ENCODE data around the gene HDGFL3. TPM values are rescaled to one million over a fixed set of nuclear protein-coding genes. Genes with fewer than 3 reads are reported as not detected.
"Not testable (repeated sequence)": the region's sequence is repeated elsewhere in the genome, so short reads cannot be mapped to it uniquely, and the experiment has no call there.

The HDGFL3 gene
- 10 to 100 TPM; 13.7 to 14.1 TPM for total RNA-seq

- Mint-ChIP-seq H3K36me3 (peaks cover 2% of the 10 kb centered on the region), H3K4me3 (peak within 1 kb of the TSS; percentile 81), H3K4me1 (peaks cover 6% of the 10 kb centered on the region), H3K9me3 (peaks cover 2% of the 10 kb centered on the region), H3K27ac (peak within 1 kb of the TSS; percentile 79), H3K27me3 (peaks cover 36% of the 10 kb centered on the region)
- DNase-seq: peak; percentile 57
Observed at GRCh38 chr15:83207660-83208366, at the start of gene HDGFL3. TSS of gene HDGFL3 (minus strand) at chr15:83207823. CDS start at chr15:83207414, 409 bp downstream.

DNA sequence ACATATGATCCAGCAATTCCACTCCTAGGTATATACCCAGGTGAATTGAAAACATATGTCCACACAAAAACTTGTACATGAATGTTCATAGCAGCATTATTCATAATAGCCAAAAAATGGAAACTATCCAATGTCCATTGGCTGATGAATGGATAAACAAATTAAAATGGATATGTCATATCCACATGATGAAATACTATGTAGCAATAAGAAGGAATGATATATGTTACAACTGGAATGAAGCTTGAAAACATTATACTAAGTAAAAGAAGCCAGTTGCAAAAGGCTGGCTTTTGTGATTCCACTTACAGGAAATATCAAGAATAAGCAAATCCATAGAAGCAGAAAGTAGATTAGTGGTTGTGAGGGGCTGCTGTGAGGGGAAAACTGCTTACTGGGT, 43.2 kb upstream of the HDGFL3 start:
- no peak overlapping the region for H3K27ac Mint-ChIP-seq
- no peak for DNase-seq
- peaks cover 44% of the 10 kb centered on the region for H3K27me3 Mint-ChIP-seq
- H3K36me3 Mint-ChIP-seq: no peaks in the 10 kb centered on the region
- H3K4me1 Mint-ChIP-seq: no peaks in the 10 kb centered on the region
- H3K4me3 Mint-ChIP-seq: no peak overlapping the region
- H3K9me3 Mint-ChIP-seq: no peaks in the 10 kb centered on the region

GRCh38 chr15:83249030-83249343, 41.4 kb upstream of the HDGFL3 start:
- H3K9me3 Mint-ChIP-seq: peaks cover 1% of the 10 kb centered on the region
- no peaks in the 10 kb centered on the region for H3K36me3 Mint-ChIP-seq
- H3K4me1 Mint-ChIP-seq: no peaks in the 10 kb centered on the region
- H3K27me3 Mint-ChIP-seq: peaks cover 47% of the 10 kb centered on the region
- no peak overlapping the region for H3K4me3 Mint-ChIP-seq
- no peak for DNase-seq
- H3K27ac Mint-ChIP-seq: no peak overlapping the region

DNA sequence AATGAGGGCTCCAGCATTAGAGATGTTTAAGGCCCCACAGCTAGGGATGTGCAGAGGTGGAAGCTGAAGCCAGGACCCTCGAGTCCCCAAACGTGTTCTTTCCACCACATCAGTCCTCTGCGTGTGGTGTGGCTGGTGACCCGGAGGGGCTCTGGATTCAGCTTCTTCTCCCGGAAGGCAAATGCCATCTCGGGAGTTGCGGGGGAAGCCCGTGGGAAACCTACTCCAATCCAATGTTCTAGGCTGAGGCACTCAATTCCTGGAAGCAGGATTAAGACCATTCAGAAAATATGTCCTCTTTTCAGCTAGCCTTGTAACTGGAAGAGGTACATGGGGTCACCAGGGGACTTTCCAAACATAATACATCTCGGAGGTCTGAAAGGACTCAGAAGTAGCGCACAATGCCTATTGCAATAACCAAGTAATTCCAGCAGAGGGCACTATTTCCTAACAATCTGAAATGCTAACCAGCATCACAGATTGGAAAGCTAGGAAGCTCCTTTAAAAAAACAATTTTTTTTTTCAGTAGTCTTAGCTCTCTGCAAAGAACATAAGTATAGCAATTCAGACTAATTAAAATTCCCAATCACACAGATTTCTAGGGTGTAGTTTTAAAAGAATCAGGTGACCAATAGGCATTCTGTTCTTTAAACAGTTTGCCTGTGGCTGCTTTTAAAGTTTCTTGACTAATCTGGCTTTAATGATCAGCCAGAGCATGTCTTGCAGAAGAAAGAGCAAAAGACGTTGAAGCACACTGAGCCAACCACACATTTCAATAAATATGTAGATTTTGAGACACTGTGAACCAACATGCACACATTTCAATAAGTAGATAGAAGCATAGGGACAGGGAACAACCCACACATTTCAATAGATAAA, 40.8 kb upstream of the HDGFL3 start:
- H3K4me1 Mint-ChIP-seq: no peaks in the 10 kb centered on the region
- no peak overlapping the region for H3K4me3 Mint-ChIP-seq
- H3K27me3 Mint-ChIP-seq: peaks cover 47% of the 10 kb centered on the region
- DNase-seq: peak; percentile 5
- peaks cover 1% of the 10 kb centered on the region for H3K9me3 Mint-ChIP-seq
- H3K27ac Mint-ChIP-seq: no peak overlapping the region
- no peaks in the 10 kb centered on the region for H3K36me3 Mint-ChIP-seq

- Mint-ChIP-seq H3K27ac (no peak overlapping the region), H3K36me3 (no peaks in the 10 kb centered on the region), H3K27me3 (peaks cover 45% of the 10 kb centered on the region), H3K4me3 (no peak overlapping the region), H3K9me3 (peaks cover 1% of the 10 kb centered on the region), H3K4me1 (no peaks in the 10 kb centered on the region)
- no peak for DNase-seq
Observed at GRCh38 chr15:83243634-83244033, 36.0 kb upstream of the HDGFL3 start.

DNA sequence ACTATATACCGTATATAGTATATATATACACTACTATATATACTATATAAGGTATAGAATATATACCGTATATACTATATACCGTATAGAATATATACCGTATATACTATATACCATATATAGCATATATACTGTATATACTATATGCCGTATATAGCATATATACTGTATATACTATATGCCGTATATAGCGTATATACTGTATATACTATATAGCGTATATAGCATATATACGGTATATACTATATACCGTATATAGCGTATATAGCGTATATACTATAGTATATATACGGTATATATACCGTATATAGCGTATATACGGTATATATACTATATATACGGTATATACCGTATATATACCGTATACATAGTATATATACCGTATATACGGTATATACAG, 22.6 kb upstream of the HDGFL3 start:
- no peak for DNase-seq
- Mint-ChIP-seq H3K9me3 (no peaks in the 10 kb centered on the region), H3K4me1 (no peaks in the 10 kb centered on the region), H3K36me3 (no peaks in the 10 kb centered on the region), H3K4me3 (no peak overlapping the region), H3K27ac (no peak overlapping the region), H3K27me3 (peaks cover 12% of the 10 kb centered on the region)

GRCh38 chr15:83225449-83225848, 17.8 kb upstream of the HDGFL3 start:
- Mint-ChIP-seq H3K4me1 (no peaks in the 10 kb centered on the region), H3K4me3 (no peak overlapping the region), H3K27me3 (peaks cover 26% of the 10 kb centered on the region), H3K36me3 (no peaks in the 10 kb centered on the region), H3K9me3 (no peaks in the 10 kb centered on the region), H3K27ac (no peak overlapping the region)
- DNase-seq: no peak

- DNase-seq, H3K36me3 Mint-ChIP-seq, H3K4me1 Mint-ChIP-seq, H3K4me3 Mint-ChIP-seq, H3K9me3 Mint-ChIP-seq, H3K27ac Mint-ChIP-seq: not testable (repeated sequence)
- peaks cover 40% of the 10 kb centered on the region for H3K27me3 Mint-ChIP-seq
Observed at GRCh38 chr15:83221781-83222180, 14.2 kb upstream of the HDGFL3 start.

DNA sequence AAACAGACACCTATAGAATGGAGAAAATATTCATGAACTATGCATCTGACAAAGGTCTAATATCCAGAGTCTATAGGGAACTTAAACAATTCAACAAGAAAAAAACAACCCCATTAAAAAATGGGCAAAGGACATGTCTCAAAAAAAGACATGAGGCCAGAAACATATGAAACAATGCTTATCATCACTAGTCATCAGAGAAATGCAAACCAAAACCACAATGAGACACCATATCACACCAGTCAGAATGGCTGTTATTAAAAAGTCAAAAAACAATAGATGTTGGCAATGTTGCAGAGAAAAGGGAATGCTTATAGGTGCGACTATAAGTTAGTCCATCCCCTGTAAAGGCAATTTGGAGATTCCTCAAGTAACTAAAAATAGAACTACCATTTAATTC, 11.4 kb upstream of the HDGFL3 start:
- Mint-ChIP-seq H3K27me3 (peaks cover 42% of the 10 kb centered on the region), H3K27ac (no peak overlapping the region), H3K4me1 (peaks cover 2% of the 10 kb centered on the region), H3K9me3 (peaks cover 3% of the 10 kb centered on the region), H3K4me3 (no peak overlapping the region), H3K36me3 (no peaks in the 10 kb centered on the region)
- no peak for DNase-seq

DNA sequence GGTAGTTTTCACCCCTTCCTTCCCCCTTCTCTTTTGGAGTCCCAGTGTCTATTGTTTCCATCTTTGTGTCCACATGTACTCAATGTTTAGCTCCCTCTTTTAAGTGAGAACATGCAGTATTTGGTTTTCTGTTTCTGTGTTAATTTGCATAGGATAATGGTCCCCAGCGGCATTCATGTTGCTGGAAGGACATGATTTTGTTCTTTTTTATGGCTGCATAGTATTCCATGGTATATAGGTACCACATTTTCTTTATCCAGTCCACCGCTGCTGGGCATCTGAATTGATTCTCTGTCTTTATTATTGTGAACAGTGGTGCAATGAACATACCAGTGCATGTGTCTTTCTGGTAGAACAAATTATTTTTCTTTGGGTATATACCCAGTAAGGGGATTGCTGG, 7.7 kb upstream of the HDGFL3 start:
- Mint-ChIP-seq H3K4me3 (no peak overlapping the region), H3K9me3 (peaks cover 3% of the 10 kb centered on the region), H3K36me3 (no peaks in the 10 kb centered on the region), H3K4me1 (peaks cover 2% of the 10 kb centered on the region), H3K27me3 (peaks cover 32% of the 10 kb centered on the region), H3K27ac (no peak overlapping the region)
- no peak for DNase-seq

DNA sequence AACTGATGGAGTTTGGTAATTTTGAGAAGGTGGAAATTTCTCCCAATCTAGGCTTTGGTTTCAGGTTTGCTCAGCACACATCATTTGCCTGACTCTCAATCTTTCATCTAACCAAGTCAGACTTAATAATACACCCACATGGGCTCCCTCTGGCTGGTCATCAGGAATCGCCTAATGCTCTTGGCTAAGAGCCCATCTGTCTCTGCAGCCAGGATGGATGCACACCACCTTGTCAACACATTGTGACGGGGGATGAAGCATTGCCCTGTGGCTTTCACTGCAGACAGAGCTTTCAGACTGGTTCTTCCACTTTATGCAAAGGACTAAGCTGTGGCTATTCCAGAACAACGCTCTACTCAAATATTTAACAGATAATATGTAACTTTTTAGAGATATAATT, 3.0 kb upstream of the HDGFL3 start:
- H3K4me3 Mint-ChIP-seq: no peak overlapping the region
- H3K27ac Mint-ChIP-seq: no peak overlapping the region
- H3K4me1 Mint-ChIP-seq: peaks cover 6% of the 10 kb centered on the region
- peaks cover 22% of the 10 kb centered on the region for H3K27me3 Mint-ChIP-seq
- peaks cover 5% of the 10 kb centered on the region for H3K9me3 Mint-ChIP-seq
- no peak for DNase-seq
- H3K36me3 Mint-ChIP-seq: peaks cover 2% of the 10 kb centered on the region

DNA sequence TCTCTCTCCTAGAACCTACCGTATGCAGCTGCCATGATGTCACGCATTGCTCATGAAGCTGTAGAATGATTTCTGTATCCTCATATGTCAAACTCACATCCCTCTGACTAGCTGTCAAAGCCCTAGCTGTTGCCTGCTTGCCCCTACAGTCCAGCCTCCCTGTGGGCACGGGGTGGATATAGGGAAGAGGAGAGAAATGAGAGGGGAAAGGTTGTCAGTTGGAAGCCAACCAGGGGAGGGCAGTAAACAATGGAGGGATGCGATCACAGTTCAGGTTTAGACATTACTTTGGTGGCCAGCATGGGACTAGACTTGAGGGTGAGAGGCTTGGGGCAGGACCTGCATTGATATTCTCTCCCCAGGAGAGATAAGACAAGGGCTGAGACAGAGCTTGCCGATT, 1.7 kb upstream of the HDGFL3 start:
- peaks cover 6% of the 10 kb centered on the region for H3K4me1 Mint-ChIP-seq
- DNase-seq: no peak
- peaks cover 2% of the 10 kb centered on the region for H3K9me3 Mint-ChIP-seq
- no peak overlapping the region for H3K4me3 Mint-ChIP-seq
- H3K36me3 Mint-ChIP-seq: peaks cover 2% of the 10 kb centered on the region
- H3K27me3 Mint-ChIP-seq: peaks cover 28% of the 10 kb centered on the region
- no peak overlapping the region for H3K27ac Mint-ChIP-seq

- H3K9me3 Mint-ChIP-seq: peaks cover 2% of the 10 kb centered on the region
- H3K4me3 Mint-ChIP-seq: no peak overlapping the region
- no peak for DNase-seq
- no peak overlapping the region for H3K27ac Mint-ChIP-seq
- H3K27me3 Mint-ChIP-seq: peaks cover 31% of the 10 kb centered on the region
- peaks cover 6% of the 10 kb centered on the region for H3K4me1 Mint-ChIP-seq
- peaks cover 2% of the 10 kb centered on the region for H3K36me3 Mint-ChIP-seq
Observed at GRCh38 chr15:83208367-83208661, 691 bp upstream of the HDGFL3 start.

DNA sequence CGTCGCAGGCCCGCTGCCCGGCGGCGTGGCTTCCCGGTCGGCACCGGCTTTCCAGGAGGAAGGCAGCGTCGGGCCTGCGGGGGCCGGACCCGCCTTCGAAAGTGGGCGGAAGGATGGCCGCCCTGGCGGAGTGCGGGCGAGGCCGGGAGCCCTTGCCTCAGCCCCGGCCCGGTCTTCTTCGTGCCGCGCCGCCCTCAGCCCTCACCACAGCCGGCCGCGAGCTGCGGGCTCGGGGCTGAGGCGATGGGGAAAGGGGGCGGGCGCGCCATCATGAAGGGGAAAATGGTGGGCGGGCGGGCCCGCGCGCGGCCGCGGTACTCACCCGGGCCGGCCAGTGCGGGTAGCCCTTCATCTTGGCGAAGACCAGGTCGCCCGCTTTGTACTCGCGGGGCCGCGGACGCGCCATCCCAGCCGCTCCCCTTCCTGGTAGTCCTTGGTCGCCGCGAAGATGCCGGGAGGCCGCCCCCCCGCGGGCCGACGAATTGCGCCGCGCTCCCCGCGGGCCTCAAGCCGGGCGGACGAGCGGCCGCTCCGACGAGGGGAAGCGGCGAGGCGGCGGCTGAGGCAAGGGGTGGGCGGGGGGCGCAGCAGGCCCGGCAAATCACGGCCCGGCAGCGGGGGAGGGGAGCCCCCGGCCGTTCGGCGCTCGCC, 489 bp downstream of the HDGFL3 start:
- peaks cover 42% of the 10 kb centered on the region for H3K27me3 Mint-ChIP-seq
- peaks cover 2% of the 10 kb centered on the region for H3K36me3 Mint-ChIP-seq
- H3K27ac Mint-ChIP-seq: no peak overlapping the region
- H3K4me1 Mint-ChIP-seq: peaks cover 7% of the 10 kb centered on the region
- H3K4me3 Mint-ChIP-seq: no peak overlapping the region
- DNase-seq: peak; percentile 33
- peaks cover 2% of the 10 kb centered on the region for H3K9me3 Mint-ChIP-seq

DNA sequence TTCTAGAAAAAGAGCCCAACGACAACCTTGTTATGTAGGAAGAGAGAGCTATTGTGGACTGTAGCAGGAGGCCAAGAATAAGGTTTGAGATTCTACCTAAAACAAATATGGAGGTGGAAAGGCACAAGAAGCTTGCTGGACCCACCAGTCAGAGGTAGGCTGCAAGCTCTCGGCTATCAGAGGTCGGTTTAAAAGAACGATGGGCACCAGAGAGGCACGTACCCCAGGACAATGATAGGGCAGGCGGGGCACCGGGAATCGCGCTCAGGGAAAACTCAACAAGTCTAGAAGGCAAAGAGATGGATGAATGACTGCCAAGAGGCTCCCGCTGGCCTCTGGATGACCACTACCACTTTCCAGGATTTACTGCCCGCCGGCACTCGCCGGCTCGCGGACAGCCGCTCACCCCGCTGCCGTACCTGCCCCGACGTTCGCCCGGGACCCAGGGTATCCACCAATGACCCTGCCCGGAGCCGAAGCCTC, 1.1 kb downstream of the HDGFL3 start:
- Mint-ChIP-seq H3K27ac (peak overlapping the region; percentile 79), H3K9me3 (peaks cover 2% of the 10 kb centered on the region), H3K4me3 (peak overlapping the region; percentile 81), H3K27me3 (peaks cover 47% of the 10 kb centered on the region), H3K36me3 (peaks cover 2% of the 10 kb centered on the region), H3K4me1 (peaks cover 7% of the 10 kb centered on the region)
- DNase-seq: no peak
